T-cell (primary cell): Measurements from ENCODE around the gene NEUROG1. TPM values are rescaled to one million over a fixed set of nuclear protein-coding genes. Genes with fewer than 3 reads are reported as not detected.
A peak's percentile ranks its signal among the peaks of the same experiment; 100 is the strongest.

ENCODE experiments used
- ATAC-seq, 4 experiments: fragments of 200-7000 bp in 3 of 4; fragments of 150-1000 bp in 1 of 4; cut with Tn5 transposase; replicated peaks in 1 of 4; 1 replicate in 3 of 4; 2 replicates in 1 of 4; pipeline ENCODE4 v1.10.0; 2021; ENCODE audit warnings: moderate library complexity in 3 of 4, mild to moderate bottlenecking in 2 of 4, moderate number of reproducible peaks in 1 of 4
- CTCF ChIA-PET, 2 donors: fragments of 300-600 bp; sonication (Branson Sonifier 250); formaldehyde crosslinking; loops; one replicate each; lab custom pipeline; 2022; ENCODE audit warnings: antibody characterized with exemption in 2 of 2; lab: Charles Lee
- POLR2A ChIA-PET, 2 donors: fragments of 300-600 bp; sonication (Branson Sonifier 250); formaldehyde crosslinking; loops; one replicate each; lab custom pipeline; 2022; ENCODE audit warnings: antibody characterized with exemption in 2 of 2; lab: Charles Lee
- DNase-seq, 35 experiments: peaks; one replicate each; pipeline versions ENCODE4 v3.0.0 to v3.0.0-alpha.2; 2013 to 2023
- H3K27ac ChIP-seq: one replicate; pipeline ENCODE4 v1.5.1; 2013; ENCODE audit warnings: low read length
- H3K27me3 ChIP-seq, 2 experiments: replicated peaks in 1 of 2; 1 replicate in 1 of 2; 2 replicates in 1 of 2; pipeline versions ENCODE4 v1.6.1 to v1.7.0; 2013; ENCODE audit warnings: low read length in 1 of 2, mixed read lengths in 1 of 2; ENCODE audit not compliant: control insufficient read depth in 2 of 2, insufficient read depth in 2 of 2; ENCODE audit errors: extremely low read depth in 1 of 2
- H3K36me3 ChIP-seq, 2 donors: 1 replicate in 1 of 2; 2 replicates in 1 of 2; pipeline versions ENCODE4 v1.6.1 to v1.7.0; 2013; ENCODE audit warnings: low read length in 1 of 2; ENCODE audit not compliant: control insufficient read depth in 2 of 2, insufficient read depth in 1 of 2; ENCODE audit errors: extremely low read depth in 1 of 2
- H3K4me1 ChIP-seq, 2 experiments: 1 replicate in 1 of 2; 2 replicates in 1 of 2; pipeline versions ENCODE4 v1.6.1 to v1.7.0; 2013; ENCODE audit warnings: low read length in 2 of 2, mixed read lengths in 1 of 2; ENCODE audit not compliant: insufficient read depth in 2 of 2, control insufficient read depth in 1 of 2; ENCODE audit errors: extremely low read depth in 1 of 2
- H3K4me3 ChIP-seq, 2 donors: 1 replicate in 1 of 2; 2 replicates in 1 of 2; pipeline versions ENCODE4 v1.5.1 to v1.7.0; 2013; ENCODE audit warnings: mild to moderate bottlenecking in 2 of 2, low read length in 1 of 2, moderate library complexity in 1 of 2; ENCODE audit not compliant: control insufficient read depth in 1 of 2; ENCODE audit errors: extremely low read depth in 1 of 2
- H3K9me3 ChIP-seq: 2 replicates; pipeline ENCODE4 v1.7.0; 2013
- H3K27ac Mint-ChIP-seq, 2 donors: one replicate each; pipeline ENCODE4 v1.8.0; 2020 to 2021; ENCODE audit warnings: mild to moderate bottlenecking in 2 of 2, mixed read lengths in 2 of 2
- H3K27me3 Mint-ChIP-seq, 2 donors: one replicate each; pipeline ENCODE4 v1.8.0; 2021 to 2022; ENCODE audit warnings: mixed read lengths in 2 of 2
- H3K36me3 Mint-ChIP-seq: one replicate; pipeline ENCODE4 v1.8.0; 2021; ENCODE audit warnings: mixed read lengths
- H3K4me1 Mint-ChIP-seq, 3 donors: one replicate each; pipeline ENCODE4 v1.8.0; 2020 to 2022; ENCODE audit warnings: mixed read lengths in 3 of 3, mild to moderate bottlenecking in 1 of 3
- H3K4me3 Mint-ChIP-seq, 3 donors: one replicate each; pipeline ENCODE4 v1.8.0; 2020 to 2022; ENCODE audit warnings: mild to moderate bottlenecking in 3 of 3, mixed read lengths in 3 of 3, moderate library complexity in 3 of 3
- H3K9me3 Mint-ChIP-seq, 3 donors: one replicate each; pipeline ENCODE4 v1.8.0; 2020 to 2022; ENCODE audit warnings: mixed read lengths in 3 of 3
- WGBS: methylation state at CpG from one replicate; pipeline ENCODE4 v1.1.5; 2013; ENCODE audit warnings: missing lambda C conversion rate; ENCODE audit not compliant: insufficient coverage; 5-methylcytosine and 5-hydroxymethylcytosine counted together
- total RNA-seq, 35 experiments: library from RNA in 6 of 35; stranded (reverse) in 6 of 35; fragments of 120-200 nt in 1 of 35; gene quantifications; one replicate each; pipeline versions ENCODE4 v1.2.1 to v1.2.4 and lab custom pipeline; 2013 to 2026

Gene NEUROG1
- total RNA-seq, 5 donors from 2014 or later (not counting 1 experiment from before 2014, with no cell fraction given): not detected

- Mint-ChIP-seq H3K36me3 (no peaks in the 10 kb centered on the region), H3K4me3 (no peak overlapping the region), H3K4me1 (no peaks in the 10 kb centered on the region), H3K9me3 (peaks cover 0 to 4% (median 0%) of the 10 kb centered on the region in 3 donors), H3K27me3 (peaks cover 52 to 57% of the 10 kb centered on the region in 2 donors), H3K27ac (no peak overlapping the region)
- CTCF ChIA-PET: no interaction called here
- no CpG with 5 or more reads among the region's 2 CpGs for WGBS
- Histone ChIP-seq H3K27ac (no peak overlapping the region), H3K9me3 (no peaks in the 10 kb centered on the region), H3K27me3 (peaks cover 0 to 8% of the 10 kb centered on the region in 2 experiments), H3K36me3 (no peaks in the 10 kb centered on the region), H3K4me3 (no peak overlapping the region), H3K4me1 (no peaks in the 10 kb centered on the region)
- POLR2A ChIA-PET: no interaction called here
- DNase-seq (no peak), ATAC-seq (no peak)
Measured at GRCh38 chr5:135521964-135522363, 13.8 kb downstream of the NEUROG1 start.

GRCh38 chr5:135517631-135518030, 18.1 kb downstream of the NEUROG1 start:
- no peak overlapping the region for H3K4me3 ChIP-seq
- no peak overlapping the region for H3K27ac ChIP-seq
- no peak overlapping the region for H3K4me3 Mint-ChIP-seq
- H3K27me3 ChIP-seq: peaks cover 0 to 6% of the 10 kb centered on the region in 2 experiments
- CTCF ChIA-PET: no interaction called here
- H3K27me3 Mint-ChIP-seq: peaks cover 26 to 30% of the 10 kb centered on the region in 2 donors
- no peak for DNase-seq
- ATAC-seq: no peak
- H3K36me3 Mint-ChIP-seq: no peaks in the 10 kb centered on the region
- peaks cover 0 to 4% (median 0%) of the 10 kb centered on the region in 3 donors for H3K9me3 Mint-ChIP-seq
- no peaks in the 10 kb centered on the region for H3K9me3 ChIP-seq
- no peaks in the 10 kb centered on the region for H3K4me1 ChIP-seq
- 100% methylated on average over 1 of the region's 4 CpGs for WGBS
- H3K27ac Mint-ChIP-seq: no peak overlapping the region
- POLR2A ChIA-PET: no interaction called here
- no peaks in the 10 kb centered on the region for H3K36me3 ChIP-seq
- no peaks in the 10 kb centered on the region for H3K4me1 Mint-ChIP-seq

- peaks cover 28 to 29% of the 10 kb centered on the region in 2 donors for H3K27me3 Mint-ChIP-seq
- H3K4me1 Mint-ChIP-seq: peaks cover 0 to 2% (median 0%) of the 10 kb centered on the region in 3 donors
- CTCF ChIA-PET: no interaction called here
- no peaks in the 10 kb centered on the region for H3K9me3 ChIP-seq
- WGBS: 100% methylated on average over 2 of the region's 3 CpGs
- DNase-seq (no peak), ATAC-seq (no peak)
- H3K9me3 Mint-ChIP-seq: no peaks in the 10 kb centered on the region
- peaks cover 10% of the 10 kb centered on the region in 2 experiments for H3K27me3 ChIP-seq
- H3K27ac ChIP-seq: no peak overlapping the region
- no peak overlapping the region for H3K27ac Mint-ChIP-seq
- H3K4me1 ChIP-seq: no peaks in the 10 kb centered on the region
- POLR2A ChIA-PET: no interaction called here
- H3K36me3 ChIP-seq: no peaks in the 10 kb centered on the region
- no peaks in the 10 kb centered on the region for H3K36me3 Mint-ChIP-seq
- no peak overlapping the region for H3K4me3 Mint-ChIP-seq
- H3K4me3 ChIP-seq: no peak overlapping the region
Measured at GRCh38 chr5:135514116-135514515, 21.6 kb downstream of the NEUROG1 start.

- POLR2A ChIA-PET: interaction anchor here in 1 of 2 donors (0.7 kb wide), 1 partner anchor 590 kb away, joined by 15 read pairs; no protein-coding TSS in a partner anchor
- Histone ChIP-seq H3K27ac (no peak overlapping the region), H3K9me3 (no peaks in the 10 kb centered on the region), H3K4me1 (no peaks in the 10 kb centered on the region), H3K4me3 (no peak overlapping the region), H3K27me3 (peaks cover 10 to 18% of the 10 kb centered on the region in 2 experiments), H3K36me3 (no peaks in the 10 kb centered on the region)
- H3K27me3 Mint-ChIP-seq: peaks cover 24 to 25% of the 10 kb centered on the region in 2 donors
- no peak overlapping the region for H3K4me3 Mint-ChIP-seq
- no peak for ATAC-seq
- CTCF ChIA-PET: interaction anchor here in 1 of 2 donors (0.7 kb wide), 1 partner anchor 21 kb away, joined by 3 read pairs; no protein-coding TSS in a partner anchor
- no peak for DNase-seq
- H3K27ac Mint-ChIP-seq: no peak overlapping the region
- no CpG with 5 or more reads among the region's 1 CpG for WGBS
- H3K4me1 Mint-ChIP-seq: peaks cover 0 to 10% (median 6%) of the 10 kb centered on the region in 3 donors
- H3K9me3 Mint-ChIP-seq: no peaks in the 10 kb centered on the region
- H3K36me3 Mint-ChIP-seq: no peaks in the 10 kb centered on the region
Measured at GRCh38 chr5:135511761-135512575, 23.8 kb downstream of the NEUROG1 start.

GRCh38 chr5:135509995-135510394, 25.8 kb downstream of the NEUROG1 start:
- peaks cover 0 to 10% (median 6%) of the 10 kb centered on the region in 3 donors for H3K4me1 Mint-ChIP-seq
- H3K27me3 Mint-ChIP-seq: peaks cover 27 to 28% of the 10 kb centered on the region in 2 donors
- CTCF ChIA-PET: no interaction called here

GRCh38 chr5:135508496-135509005, 27.2 kb downstream of the NEUROG1 start:
- ATAC-seq: no peak
- H3K4me1 ChIP-seq: no peaks in the 10 kb centered on the region
- Mint-ChIP-seq H3K4me1 (peaks cover 0 to 10% (median 6%) of the 10 kb centered on the region in 3 donors), H3K36me3 (no peaks in the 10 kb centered on the region), H3K4me3 (peak overlapping the region in 2 of 3 donors; percentile 29 to 39), H3K27ac (no peak overlapping the region), H3K9me3 (no peaks in the 10 kb centered on the region), H3K27me3 (peaks cover 38 to 40% of the 10 kb centered on the region in 2 donors)
- peaks cover 4 to 32% of the 10 kb centered on the region in 2 experiments for H3K27me3 ChIP-seq
- ChIA-PET CTCF (no interaction called here), POLR2A (no interaction called here)
- H3K9me3 ChIP-seq: no peaks in the 10 kb centered on the region
- H3K4me3 ChIP-seq: no peak overlapping the region
- 3% methylated on average over 13 of the region's 16 CpGs for WGBS
- no peaks in the 10 kb centered on the region for H3K36me3 ChIP-seq
- DNase-seq: no peak
- H3K27ac ChIP-seq: no peak overlapping the region

More at GRCh38 chr5:135509995-135510394, 25.8 kb downstream of the NEUROG1 start:
- Mint-ChIP-seq H3K27ac (no peak overlapping the region), H3K36me3 (no peaks in the 10 kb centered on the region), H3K9me3 (no peaks in the 10 kb centered on the region), H3K4me3 (no peak overlapping the region)
- Histone ChIP-seq H3K4me3 (no peak overlapping the region), H3K36me3 (no peaks in the 10 kb centered on the region), H3K27ac (no peak overlapping the region), H3K4me1 (no peaks in the 10 kb centered on the region), H3K9me3 (no peaks in the 10 kb centered on the region), H3K27me3 (peaks cover 5 to 21% of the 10 kb centered on the region in 2 experiments)
- WGBS: 85% methylated on average over 4 of the region's 6 CpGs
- ATAC-seq (no peak), DNase-seq (no peak)
- POLR2A ChIA-PET: no interaction called here
